Upper lobe of right lung (tissue), 1 donor: ENCODE measurements around the gene C2orf49. TPM values are rescaled to one million over a fixed set of nuclear protein-coding genes. Genes with fewer than 3 reads are reported as not detected.

Experiments
- ATAC-seq: fragments of 200-7000 bp; cut with Tn5 transposase; one replicate; pipeline ENCODE4 v1.9.1; 2020; ENCODE audit warnings: mild to moderate bottlenecking, moderate library complexity
- DNase-seq: peaks from one replicate; pipeline ENCODE4 v3.0.0-alpha.2; 2020
- H3K27ac ChIP-seq: fragments of 200-600 bp; one replicate; pipeline ENCODE4 v1.8.0; 2022
- H3K27me3 ChIP-seq: fragments of 200-600 bp; one replicate; pipeline ENCODE4 v1.8.0; 2022; ENCODE audit warnings: mild to moderate bottlenecking
- H3K36me3 ChIP-seq: fragments of 200-600 bp; one replicate; pipeline ENCODE4 v1.8.0; 2022
- H3K4me1 ChIP-seq: fragments of 200-600 bp; one replicate; pipeline ENCODE4 v1.8.0; 2022
- H3K4me3 ChIP-seq: fragments of 200-600 bp; one replicate; pipeline ENCODE4 v1.8.0; 2022; ENCODE audit warnings: mild to moderate bottlenecking
- H3K9me3 ChIP-seq: fragments of 200-600 bp; one replicate; pipeline ENCODE4 v1.8.0; 2022
- CTCF ChIP-seq: fragments of 200-600 bp; IDR thresholded peaks from one replicate; pipeline ENCODE4 v1.8.0; 2022; ENCODE audit warnings: antibody characterized with exemption
- intact Hi-C: fragments of 100-400 bp; cut with DNase I; formaldehyde crosslinking; loops from one replicate; pipeline ENCODE4 v1.11.0; 2022
- total RNA-seq: library from RNA; stranded (reverse); fragmentation: NEBNext Ultra II Directional; extraction: Animal tissue kit (Norgen Biotek cat#: 25700); gene quantifications from one replicate; pipeline ENCODE4 v1.2.1, GENCODE V29; 2021
- donor health status: DM: no; HTN: yes; CAD: no; lungs with severe emphysema.

The C2orf49 gene
- total RNA-seq, 1 donor from 2014 or later: 18.0 TPM

GRCh38 chr2:105334211-105334610 is 3.1 kb upstream of the C2orf49 start:
- Histone ChIP-seq H3K4me3 (no peak overlapping the region), H3K36me3 (no peaks in the 10 kb centered on the region), H3K9me3 (no peaks in the 10 kb centered on the region), H3K4me1 (peaks cover 19% of the 10 kb centered on the region), H3K27me3 (no peaks in the 10 kb centered on the region), H3K27ac (no peak overlapping the region)
- intact Hi-C loops: no loop called here
- DNase-seq (no peak), ATAC-seq (no peak)
- TF ChIP-seq CTCF: no peak

GRCh38 chr2:105335469-105335868 is 1.9 kb upstream of the C2orf49 start:
- no peak for DNase-seq
- TF ChIP-seq CTCF: no peak
- H3K4me3 ChIP-seq: no peak overlapping the region
- intact Hi-C loops: no loop called here
- ATAC-seq: no peak
- H3K36me3 ChIP-seq: peaks cover 9% of the 10 kb centered on the region
- no peak overlapping the region for H3K27ac ChIP-seq
- no peaks in the 10 kb centered on the region for H3K27me3 ChIP-seq
- peaks cover 16% of the 10 kb centered on the region for H3K4me1 ChIP-seq
- no peaks in the 10 kb centered on the region for H3K9me3 ChIP-seq

- Histone ChIP-seq H3K36me3 (peaks cover 22% of the 10 kb centered on the region), H3K27me3 (no peaks in the 10 kb centered on the region), H3K4me3 (peak overlapping the region; percentile 87), H3K4me1 (peaks cover 14% of the 10 kb centered on the region), H3K27ac (peak overlapping the region; percentile 96), H3K9me3 (no peaks in the 10 kb centered on the region)
- intact Hi-C loops: no loop called here
- DNase-seq (no peak), ATAC-seq (no peak)
- TF ChIP-seq CTCF: no peak
Observed at GRCh38 chr2:105336786-105337121, 586 bp upstream of the C2orf49 start.

GRCh38 chr2:105338020-105338385 is 663 bp downstream of the C2orf49 start:
- Histone ChIP-seq H3K36me3 (peaks cover 34% of the 10 kb centered on the region), H3K9me3 (no peaks in the 10 kb centered on the region), H3K4me3 (peak overlapping the region; percentile 87), H3K4me1 (peaks cover 14% of the 10 kb centered on the region), H3K27me3 (no peaks in the 10 kb centered on the region), H3K27ac (peak overlapping the region; percentile 96)
- ATAC-seq (no peak), DNase-seq (no peak)
- intact Hi-C loops: no loop called here
- TF ChIP-seq CTCF: no peak

GRCh38 chr2:105339414-105339813 is 2.1 kb downstream of the C2orf49 start:
- H3K4me3 ChIP-seq: no peak overlapping the region
- peaks cover 48% of the 10 kb centered on the region for H3K36me3 ChIP-seq
- TF ChIP-seq CTCF: no peak
- no peaks in the 10 kb centered on the region for H3K9me3 ChIP-seq
- DNase-seq (no peak), ATAC-seq (no peak)
- peaks cover 14% of the 10 kb centered on the region for H3K4me1 ChIP-seq
- intact Hi-C loops: no loop called here
- no peaks in the 10 kb centered on the region for H3K27me3 ChIP-seq
- no peak overlapping the region for H3K27ac ChIP-seq

GRCh38 chr2:105344704-105345345 is 7.5 kb downstream of the C2orf49 start:
- Histone ChIP-seq H3K27ac (no peak overlapping the region), H3K9me3 (no peaks in the 10 kb centered on the region), H3K4me1 (no peaks in the 10 kb centered on the region), H3K27me3 (no peaks in the 10 kb centered on the region), H3K4me3 (no peak overlapping the region), H3K36me3 (peaks cover 98% of the 10 kb centered on the region)
- DNase-seq (no peak), ATAC-seq (no peak)
- peak; percentile 30 for TF ChIP-seq CTCF
- intact Hi-C loops: no loop called here
